Activated CD4-positive, alpha-beta T cell treated with anti-CD3 and anti-CD28 coated beads for 4 hours (primary cell): ENCODE measurements around the gene PSRC1.
"Not testable (repeated sequence)": the region's sequence is repeated elsewhere in the genome, so short reads cannot be mapped to it uniquely, and the experiment has no call there.

Experiments
- DNase-seq, 2 donors: peaks; one replicate each; pipeline ENCODE4 v3.0.0-alpha.2; 2020

PSRC1 gene

GRCh38 chr1:109295712-109296415, 12.9 kb upstream of the PSRC1 start:
- DNase-seq, result no peak

GRCh38 chr1:109294481-109294880, 11.5 kb upstream of the PSRC1 start:
- DNase-seq, result no peak

- no peak for DNase-seq
Observed at GRCh38 chr1:109293026-109293425, 10.1 kb upstream of the PSRC1 start.

- no peak for DNase-seq
Observed at GRCh38 chr1:109292364-109292763, 9.4 kb upstream of the PSRC1 start.

- DNase-seq, result no peak
Observed at GRCh38 chr1:109290998-109291397, 8.1 kb upstream of the PSRC1 start.

GRCh38 chr1:109290137-109290536, 7.2 kb upstream of the PSRC1 start:
- DNase-seq, result no peak

GRCh38 chr1:109286762-109287161, 3.8 kb upstream of the PSRC1 start:
- DNase-seq, result not testable (repeated sequence)

GRCh38 chr1:109283748-109284600, 1.0 kb upstream of the PSRC1 start:
- no peak for DNase-seq

- DNase-seq, result no peak
Observed at GRCh38 chr1:109282497-109282951, 421 bp downstream of the PSRC1 start.

GRCh38 chr1:109281680-109282496, 1.1 kb downstream of the PSRC1 start:
- DNase-seq, result no peak

- DNase-seq, result no peak
Observed at GRCh38 chr1:109280862-109281261, 2.1 kb downstream of the PSRC1 start.

GRCh38 chr1:109279615-109280278, 3.2 kb downstream of the PSRC1 start:
- DNase-seq, result no peak

GRCh38 chr1:109277434-109278204, 5.3 kb downstream of the PSRC1 start:
- DNase-seq, result peak; percentile 56 to 64

GRCh38 chr1:109275706-109276345, 7.1 kb downstream of the PSRC1 start:
- DNase-seq, result no peak

- DNase-seq, result no peak
Observed at GRCh38 chr1:109274533-109275476, 8.1 kb downstream of the PSRC1 start.

GRCh38 chr1:109273570-109274288, 9.2 kb downstream of the PSRC1 start:
- no peak for DNase-seq

- no peak for DNase-seq
Observed at GRCh38 chr1:109272831-109273547, 10.0 kb downstream of the PSRC1 start.

- DNase-seq, result no peak
Observed at GRCh38 chr1:109272021-109272799, 10.7 kb downstream of the PSRC1 start.
